Ureter (tissue), 1 donor: ENCODE data around the gene ELN. TPM values are rescaled to one million over a fixed set of nuclear protein-coding genes. Genes with fewer than 3 reads are reported as not detected.
"Not testable (repeated sequence)": the region's sequence is repeated elsewhere in the genome, so short reads cannot be mapped to it uniquely, and the experiment has no call there.

Experiments used
- DNase-seq: peaks from one replicate; pipeline ENCODE4 v3.0.0-alpha.2; 2020; ENCODE audit warnings: low spot score
- total RNA-seq: library from RNA; stranded (reverse); gene quantifications from one replicate; pipeline ENCODE4 v1.2.4, GENCODE V29; 2023
- donor health status: DM: yes; HTN: yes; CAD: no.

ELN gene
- total RNA-seq, 1 donor from 2014 or later = 31.9 TPM

DNA sequence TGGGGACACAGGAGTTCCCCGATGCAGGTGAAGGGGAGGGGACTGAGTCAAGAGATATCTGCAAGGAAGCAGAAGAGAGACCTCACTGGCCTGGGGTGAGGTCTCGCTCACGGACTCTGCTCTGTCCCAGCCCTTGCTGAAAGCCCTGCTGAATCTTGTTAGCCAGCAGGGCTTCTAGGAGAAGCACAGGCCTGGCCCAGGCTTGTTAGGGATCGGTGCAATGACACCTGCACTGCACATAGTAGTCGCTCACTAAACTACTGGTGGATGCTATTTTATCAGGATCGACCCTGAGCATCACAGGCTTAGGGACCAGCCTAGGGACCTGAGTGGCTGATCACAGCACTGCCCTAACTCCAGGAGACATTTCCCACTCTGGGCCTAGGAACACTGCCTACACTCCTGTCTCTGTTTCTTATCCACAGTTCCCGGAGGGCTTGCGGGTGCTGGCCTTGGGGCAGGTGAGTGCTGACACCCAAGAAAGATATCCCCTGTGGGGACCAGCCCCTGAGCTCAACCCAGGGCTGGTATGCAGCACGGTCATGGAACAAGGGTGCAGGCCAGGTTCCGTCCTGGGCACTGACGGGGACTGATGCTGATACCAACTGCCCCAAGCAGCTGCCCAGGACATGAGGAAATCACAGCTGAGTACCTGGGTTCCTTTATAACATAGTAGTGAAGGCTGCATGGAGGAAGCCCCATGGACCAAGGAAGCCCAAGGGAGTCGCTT is 13.0 kb downstream of the ELN start:
- no peak for DNase-seq

DNA sequence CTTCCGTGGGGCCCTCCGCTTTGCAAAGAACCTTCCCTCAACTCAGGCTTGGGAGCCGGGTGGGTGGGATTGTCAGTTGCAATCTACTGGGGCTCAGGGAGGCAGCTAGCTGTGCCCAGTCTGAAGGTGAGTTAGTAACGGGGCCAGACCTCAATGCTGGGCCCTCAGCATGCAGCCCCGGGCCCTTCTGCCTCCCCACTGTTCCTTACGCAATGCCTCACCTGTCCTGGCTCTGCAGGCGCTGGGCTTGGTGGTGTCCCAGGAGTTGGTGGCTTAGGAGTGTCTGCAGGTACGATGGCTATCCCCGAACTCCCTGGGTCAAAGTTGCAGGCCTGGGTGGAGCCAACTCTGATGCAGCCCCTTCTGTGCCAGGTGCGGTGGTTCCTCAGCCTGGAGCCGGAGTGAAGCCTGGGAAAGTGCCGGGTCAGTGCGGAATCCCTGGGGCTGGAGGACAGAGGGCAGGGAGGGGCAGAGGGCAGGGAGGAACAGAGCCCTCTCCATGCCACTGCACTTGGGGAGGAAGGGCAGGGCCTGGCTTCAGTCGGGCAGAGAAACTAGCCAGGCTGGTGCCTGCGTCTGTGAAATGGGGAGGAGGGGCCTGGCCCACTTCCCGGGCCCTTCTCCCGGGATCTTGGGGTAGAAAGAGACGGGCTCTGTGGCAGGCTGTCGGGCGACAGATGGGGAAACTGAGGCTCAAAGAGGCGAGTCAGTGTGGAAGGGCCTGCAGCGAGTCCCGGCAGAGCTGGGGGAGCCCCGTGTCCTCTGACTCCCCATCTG is 15.0 kb downstream of the ELN start:
- no peak for DNase-seq

DNA sequence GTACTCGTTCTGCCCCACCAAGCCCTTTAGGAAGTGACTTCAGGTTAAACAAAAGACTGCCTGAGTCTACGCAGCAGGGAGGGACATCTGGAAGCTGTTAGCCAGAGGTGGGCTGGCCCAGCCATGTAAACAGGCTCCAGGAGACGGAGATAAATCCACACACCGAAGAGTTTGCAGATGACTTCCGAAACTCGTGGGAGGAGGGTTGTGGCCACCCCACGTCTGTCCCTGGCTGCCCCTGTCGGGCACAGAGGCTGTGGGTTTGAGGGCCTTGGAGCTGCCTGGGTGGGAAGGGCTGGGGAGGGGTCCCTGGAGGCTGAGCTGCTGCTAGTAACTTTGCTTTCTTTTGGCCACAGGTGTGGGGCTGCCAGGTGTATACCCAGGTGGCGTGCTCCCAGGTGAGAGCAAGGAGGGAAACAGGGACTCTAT is 15.6 kb downstream of the ELN start:
- no peak for DNase-seq

DNA sequence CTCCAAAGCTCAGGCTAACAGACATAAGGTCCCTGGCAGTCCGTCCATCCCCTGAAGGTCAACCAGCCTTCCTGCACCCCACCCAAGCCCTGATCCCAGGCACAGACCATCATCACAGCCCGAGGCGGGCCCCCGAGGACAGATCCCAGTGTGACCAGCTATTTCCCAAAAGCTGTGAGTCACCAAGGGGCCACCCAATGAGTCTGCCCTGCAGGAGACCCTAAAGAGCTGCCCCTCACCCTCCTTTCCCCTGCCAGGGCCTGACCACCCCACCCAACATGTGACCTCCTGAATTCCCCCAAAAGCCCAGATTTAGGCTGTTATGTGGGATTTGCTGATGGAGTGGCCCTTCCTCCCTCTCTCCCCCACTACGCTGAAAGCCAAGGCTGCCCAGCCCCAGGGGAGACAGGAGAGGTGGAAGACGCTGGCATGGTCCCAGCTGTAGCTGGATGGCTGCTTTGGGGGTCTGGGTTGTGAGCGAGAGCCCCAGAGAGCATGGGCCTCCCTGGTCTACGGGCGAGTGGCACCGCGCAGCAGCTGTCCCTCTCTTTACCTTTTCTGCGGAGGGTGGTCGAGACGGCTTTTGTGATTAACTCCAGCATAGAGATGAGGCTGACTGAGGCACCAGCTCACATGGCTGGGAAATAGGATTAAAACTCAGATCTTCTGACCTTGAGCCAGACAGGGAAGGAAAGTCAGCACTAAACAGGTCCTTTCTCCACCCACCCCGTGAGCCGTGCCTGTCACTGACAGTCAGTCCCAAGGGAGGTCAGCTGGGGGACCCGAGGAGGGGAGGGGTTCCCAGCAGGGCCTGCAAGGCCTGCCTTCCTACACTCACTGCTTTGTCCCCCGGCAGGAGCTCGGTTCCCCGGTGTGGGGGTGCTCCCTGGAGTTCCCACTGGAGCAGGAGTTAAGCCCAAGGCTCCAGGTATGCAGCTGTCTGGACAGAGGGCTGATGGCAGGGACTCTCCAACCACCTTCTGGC is 16.7 kb downstream of the ELN start:
- no peak for DNase-seq

DNA sequence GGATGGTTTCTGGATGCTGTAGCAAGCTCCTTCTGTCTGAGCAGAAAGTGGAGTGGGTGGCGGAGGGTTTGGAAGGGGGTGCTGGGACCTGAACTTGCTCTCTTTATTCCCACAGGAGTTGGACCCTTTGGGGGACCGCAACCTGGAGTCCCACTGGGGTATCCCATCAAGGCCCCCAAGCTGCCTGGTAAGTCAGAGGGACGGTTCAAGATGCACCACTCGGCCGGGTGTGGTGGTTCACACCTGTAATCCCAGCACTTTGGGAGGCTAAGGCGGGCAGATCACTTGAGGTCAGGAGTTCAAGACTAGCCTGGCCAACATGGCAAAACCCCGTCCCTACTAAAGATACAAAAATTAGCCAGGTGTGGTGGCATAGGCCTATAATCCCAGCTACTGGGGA is 18.6 kb downstream of the ELN start:
- not testable (repeated sequence) for DNase-seq

DNA sequence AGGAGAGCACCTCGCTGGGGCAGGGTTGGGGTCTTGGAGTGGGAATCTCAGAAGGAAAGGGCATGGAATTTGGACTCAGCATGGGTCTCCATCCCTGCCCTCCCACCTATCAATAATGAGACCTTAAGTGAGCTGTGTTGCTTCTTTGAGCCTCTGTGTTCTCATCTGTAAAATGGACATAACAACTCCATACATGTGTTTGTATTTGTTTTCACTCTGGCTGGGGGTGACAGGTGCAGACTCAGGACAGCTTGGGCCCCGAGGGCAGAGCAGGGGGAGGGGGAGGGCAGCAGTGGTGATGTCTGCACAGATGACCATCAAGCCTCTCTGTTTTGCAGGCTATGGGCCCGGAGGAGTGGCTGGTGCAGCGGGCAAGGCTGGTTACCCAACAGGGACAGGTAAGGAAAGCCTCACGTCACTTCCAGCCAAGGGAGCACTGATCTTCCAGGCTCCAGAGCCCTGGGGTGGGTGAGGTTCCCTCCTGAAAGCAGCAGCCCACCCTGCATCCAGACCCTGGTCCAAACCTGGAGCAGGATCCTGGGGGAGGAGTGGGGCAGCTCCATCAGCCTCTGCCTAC is 19.9 kb downstream of the ELN start:
- no peak for DNase-seq

DNA sequence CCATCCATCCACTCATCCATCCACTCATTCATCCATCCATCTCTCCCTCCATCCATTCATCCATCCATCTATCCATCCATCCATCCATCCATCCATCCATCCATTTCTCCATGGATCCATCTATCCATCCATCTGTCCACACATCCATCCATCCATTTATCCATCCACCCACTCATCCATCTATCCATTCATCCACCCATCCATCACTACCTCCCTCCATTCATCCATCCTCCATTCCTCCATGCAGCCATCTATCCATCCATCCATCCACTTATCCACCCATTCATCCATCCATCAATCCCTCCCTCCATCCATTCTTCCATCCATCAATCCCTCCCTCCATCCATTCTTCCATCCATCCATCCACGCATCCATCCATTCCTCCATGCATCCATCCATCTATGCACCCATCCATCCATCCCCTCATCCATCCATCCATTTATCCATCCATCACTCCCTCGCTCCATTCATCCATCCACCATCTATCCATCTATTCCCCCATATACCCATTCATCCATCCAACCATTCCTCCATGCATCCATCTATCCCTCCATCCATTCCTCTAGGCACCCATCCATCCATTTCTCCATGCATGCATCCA is 21.1 kb downstream of the ELN start:
- DNase-seq = no peak

DNA sequence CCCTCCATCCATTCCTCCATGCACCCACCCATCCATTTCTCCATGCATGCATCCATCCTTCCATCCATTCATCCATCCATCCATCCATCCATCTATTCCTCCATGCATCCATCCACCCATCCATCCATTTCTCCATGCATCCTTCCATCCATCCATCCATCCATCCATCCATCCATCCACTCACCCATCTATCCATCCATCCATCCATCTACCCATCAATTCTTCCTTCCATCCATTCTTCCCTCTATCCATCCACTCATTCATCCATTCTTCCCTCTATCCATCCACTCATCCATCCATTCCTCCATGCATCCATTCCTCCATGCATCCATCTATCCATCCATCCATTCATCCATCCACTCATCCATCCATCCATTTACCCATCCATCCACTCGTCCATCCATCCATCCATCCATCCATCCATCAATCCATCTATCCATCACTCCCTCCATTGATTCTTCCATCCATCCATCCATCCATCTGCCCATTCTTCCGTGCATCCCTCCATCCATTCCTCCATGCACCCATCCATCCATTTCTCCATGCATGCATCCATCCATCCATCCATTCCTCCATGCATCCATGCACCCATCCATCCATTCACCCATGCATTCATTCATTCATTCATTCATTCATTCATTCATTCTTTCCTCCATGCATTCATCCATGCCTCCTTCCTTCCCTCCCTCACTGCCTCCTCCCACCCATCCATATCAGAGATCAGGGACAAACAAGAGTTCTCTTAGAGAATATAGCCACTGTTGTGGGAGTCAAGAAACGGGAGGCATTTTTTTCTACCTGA is 22.2 kb downstream of the ELN start:
- no peak for DNase-seq

DNA sequence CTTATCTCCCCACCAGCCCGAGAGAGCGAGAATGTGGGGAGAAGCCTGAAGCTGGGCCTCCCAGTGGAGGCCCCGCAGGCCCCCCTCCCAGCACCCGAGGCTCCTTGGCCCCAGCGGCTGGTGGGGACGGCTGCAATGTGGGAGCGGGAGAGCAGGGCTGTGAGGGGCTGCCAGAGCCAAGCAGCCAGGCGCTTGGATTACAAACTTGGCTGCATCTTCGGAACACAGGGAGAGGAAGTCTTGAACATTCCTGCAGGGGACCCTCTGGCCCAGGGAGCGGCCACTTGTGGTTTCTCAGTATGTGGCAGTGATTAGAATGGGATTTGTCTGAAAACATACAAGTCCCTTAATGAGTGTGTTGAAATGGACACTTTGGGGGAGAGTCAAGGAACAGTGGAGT is 23.2 kb downstream of the ELN start:
- DNase-seq = no peak

DNA sequence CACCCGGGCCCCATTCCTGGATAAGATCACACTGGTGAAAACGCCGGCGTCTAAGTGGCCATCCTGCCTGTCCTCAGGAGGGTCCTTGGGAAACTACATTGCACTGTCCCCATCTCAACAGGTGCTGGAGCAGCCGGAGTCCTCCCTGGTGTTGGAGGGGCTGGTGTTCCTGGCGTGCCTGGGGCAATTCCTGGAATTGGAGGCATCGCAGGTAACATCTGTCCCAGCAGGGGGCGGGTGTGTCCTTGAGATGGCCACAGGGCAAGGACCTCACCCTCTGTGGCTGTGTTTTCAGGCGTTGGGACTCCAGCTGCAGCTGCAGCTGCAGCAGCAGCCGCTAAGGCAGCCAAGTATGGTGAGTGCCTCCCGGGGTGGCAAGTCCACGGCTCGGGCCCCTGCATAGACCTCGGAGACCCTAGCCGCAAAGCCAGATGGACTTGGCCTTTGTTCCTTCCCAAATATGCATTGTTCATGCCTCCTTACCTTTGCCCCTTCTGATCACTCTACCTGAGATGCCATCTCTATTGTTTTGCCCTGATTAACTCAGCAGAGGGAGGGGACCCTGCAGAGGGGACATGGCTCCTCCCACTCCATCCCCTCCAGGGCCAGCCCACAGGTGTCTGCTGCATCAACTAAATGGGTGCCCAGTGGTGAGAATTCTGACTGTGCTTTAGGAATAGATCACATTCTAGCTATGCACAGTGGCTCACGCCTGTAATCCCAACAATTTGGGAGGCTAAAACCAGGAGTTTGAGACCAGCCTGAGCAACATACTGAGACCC is 23.8 kb downstream of the ELN start:
- DNase-seq = no peak

DNA sequence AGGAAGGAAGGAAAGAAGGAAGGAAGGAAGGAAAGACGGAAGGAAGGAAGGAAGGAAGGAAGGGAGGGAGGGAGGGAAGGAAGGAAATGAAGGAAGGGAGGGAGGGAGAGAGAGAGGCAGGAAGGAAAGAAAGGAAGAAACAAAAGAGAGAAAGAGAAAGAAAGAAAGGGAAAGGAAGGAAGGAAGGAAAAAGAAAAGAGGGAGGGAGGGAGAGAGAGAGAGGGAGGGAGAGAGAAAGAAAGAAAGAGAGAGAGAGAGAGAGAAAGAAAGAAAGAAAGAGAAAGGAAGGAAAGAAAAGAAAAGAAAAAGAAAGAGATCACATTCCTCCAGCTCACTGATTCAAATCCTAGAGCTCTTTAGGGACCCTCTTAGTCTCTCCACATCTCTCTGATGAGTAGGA is 24.7 kb downstream of the ELN start:
- DNase-seq = no peak

DNA sequence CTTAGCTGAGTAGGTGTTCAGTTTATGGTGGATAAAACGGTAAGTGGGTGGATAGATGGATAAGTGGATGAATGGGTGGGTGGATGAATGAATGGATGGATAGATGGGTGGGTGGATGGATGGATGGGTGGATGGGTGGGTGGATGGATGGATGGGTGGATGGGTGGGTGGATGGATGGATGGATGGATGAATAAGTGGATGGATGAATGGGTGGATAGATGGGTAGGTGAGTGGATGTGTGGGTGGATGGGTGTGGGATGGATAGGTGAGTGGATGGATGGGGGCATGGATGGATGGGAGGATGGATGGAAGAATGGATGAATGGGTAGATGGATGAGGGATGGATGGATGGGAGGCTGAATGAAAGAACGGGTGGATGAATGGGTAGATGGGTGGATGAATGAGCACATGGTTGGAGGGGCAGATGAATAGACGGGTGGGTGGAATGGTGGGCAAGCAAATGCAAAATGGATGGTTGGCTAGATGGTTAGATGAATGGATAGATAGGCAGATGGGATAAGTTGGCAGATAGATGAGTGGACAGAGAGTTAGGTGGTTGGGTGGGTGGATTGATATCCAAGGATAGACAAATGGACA is 25.7 kb downstream of the ELN start:
- no peak for DNase-seq

DNA sequence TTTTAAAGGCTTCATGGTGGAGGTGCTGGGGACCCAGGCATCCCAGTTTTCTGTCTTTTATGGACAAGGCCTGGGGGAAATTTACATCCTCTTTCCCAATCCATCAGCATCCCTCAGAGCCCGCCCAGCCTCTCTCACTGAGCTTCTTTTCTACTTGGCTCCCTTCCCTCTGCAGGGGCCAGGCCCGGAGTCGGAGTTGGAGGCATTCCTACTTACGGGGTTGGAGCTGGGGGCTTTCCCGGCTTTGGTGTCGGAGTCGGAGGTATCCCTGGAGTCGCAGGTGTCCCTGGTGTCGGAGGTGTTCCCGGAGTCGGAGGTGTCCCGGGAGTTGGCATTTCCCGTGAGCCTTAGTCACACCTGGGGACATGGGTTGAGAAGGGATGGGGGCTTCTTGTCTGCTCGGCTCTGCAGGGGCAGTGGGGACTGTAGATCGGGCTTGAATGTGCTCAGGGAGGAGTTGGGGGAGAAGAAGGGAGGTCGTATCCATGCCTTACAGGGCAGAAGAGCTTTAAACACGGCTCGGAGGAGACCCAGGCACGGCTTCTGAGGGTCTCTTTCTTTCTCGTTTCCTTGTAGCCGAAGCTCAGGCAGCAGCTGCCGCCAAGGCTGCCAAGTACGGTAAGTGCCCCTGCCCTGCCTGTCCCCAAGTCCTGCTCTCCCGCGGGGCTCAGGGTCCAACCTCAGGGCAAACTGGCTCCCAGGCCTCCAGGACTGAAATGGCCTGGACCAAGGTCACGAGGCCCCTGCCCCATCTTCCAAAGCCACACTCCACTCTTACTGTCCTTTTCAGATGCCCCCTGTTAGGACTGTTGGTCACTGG is 28.3 kb downstream of the ELN start:
- no peak for DNase-seq

DNA sequence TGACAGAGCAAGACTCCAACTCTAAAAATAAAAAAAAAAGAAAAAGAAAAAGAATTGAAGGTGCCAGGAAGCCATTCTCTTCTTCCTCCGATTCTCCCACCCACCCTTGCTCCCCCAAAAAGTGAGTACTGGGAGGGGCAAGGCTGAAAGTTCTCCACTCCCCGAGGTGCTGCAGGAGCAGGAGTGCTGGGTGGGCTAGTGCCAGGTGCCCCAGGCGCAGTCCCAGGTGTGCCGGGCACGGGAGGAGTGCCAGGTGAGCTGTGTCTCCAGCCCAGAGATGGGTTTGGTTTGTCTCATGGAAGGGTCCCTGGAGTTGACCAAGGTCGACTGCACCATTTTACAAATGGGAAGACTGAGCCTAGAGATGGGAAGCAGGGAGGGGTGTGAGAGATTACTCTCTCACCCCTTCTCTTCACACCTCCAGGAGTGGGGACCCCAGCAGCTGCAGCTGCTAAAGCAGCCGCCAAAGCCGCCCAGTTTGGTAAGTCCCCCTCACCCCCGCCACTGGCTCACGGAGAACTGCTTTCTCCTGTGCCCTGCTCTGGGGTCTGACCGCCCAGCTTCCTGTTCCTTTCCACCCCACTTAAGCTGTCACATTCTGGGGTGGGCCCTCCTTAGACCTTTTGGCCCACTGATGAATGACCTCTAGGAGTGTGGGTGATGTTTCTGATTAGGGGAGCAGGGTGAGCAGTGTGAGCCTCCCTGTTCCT is 29.4 kb downstream of the ELN start:
- no peak for DNase-seq

DNA sequence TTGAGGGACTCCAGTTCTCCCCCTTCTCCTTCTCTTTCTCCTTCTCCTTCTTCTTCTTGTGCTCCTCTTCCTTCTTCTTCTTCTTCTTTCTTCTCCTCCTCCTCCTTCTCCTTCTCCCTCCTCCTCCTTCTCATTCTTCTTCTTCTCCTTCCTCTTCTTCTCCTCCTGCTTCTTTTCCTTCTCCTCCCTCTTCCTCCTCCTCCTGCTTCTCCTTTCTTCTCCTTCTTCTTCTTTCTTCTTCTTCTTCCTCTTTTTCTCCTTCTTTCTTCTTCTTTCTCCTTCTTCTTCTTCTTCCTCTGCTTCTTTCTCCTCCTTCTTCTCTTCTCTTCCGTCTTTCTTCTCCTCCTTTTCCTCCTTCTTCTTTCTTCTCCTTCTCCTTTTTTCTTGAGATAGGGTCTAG is 30.0 kb downstream of the ELN start:
- no peak for DNase-seq

DNA sequence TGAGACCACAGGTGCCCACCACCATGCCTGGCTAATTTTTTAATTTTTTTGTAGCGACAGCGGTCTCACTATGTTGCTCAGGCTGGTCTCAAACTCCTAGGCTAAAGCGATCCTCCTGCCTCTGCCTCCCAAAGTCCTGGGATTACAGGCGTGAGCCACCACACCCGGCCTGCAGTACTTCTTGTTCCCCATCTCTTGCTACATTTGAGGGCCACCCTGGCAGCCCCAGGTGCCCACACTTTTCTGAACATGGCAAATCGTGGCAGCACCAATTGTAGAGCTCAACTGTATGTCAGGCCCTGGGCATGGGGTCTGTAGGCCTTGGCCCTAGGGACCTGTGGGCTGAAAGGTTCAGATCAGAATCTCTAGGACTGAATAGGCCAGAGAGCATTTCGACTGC is 30.5 kb downstream of the ELN start:
- no peak for DNase-seq

DNA sequence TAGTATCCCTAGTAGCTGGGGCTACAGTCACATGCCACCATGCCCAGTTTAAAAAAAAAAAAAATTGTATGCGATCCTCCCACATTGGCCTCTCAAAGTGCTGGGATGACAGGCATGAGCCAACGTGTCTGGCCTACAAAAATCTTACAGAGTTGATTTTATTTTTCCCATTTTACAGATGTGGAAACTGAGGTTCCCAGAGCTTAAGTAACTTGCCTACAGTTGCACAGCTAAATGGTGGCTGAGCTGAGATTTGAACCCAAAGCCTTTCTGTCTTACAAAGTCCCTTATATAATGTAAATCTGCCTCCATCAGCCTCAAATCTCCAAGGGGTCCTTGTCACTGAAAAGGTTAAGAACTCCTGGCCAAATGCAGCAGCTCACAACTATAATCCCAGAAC is 31.1 kb downstream of the ELN start:
- DNase-seq = no peak
